Lower lobe of right lung (tissue), 2 donors: ENCODE measurements around the gene FAR1. TPM values are rescaled to one million over a fixed set of nuclear protein-coding genes. Genes with fewer than 3 reads are reported as not detected.
A peak's percentile ranks its signal among the peaks of the same experiment; 100 is the strongest.
"Not testable (repeated sequence)": the region's sequence is repeated elsewhere in the genome, so short reads cannot be mapped to it uniquely, and the experiment has no call there.

Source experiments
- ATAC-seq, 2 donors: fragments of 200-7000 bp; cut with Tn5 transposase; one replicate each; pipeline ENCODE4 v1.9.1; 2020 to 2022; ENCODE audit warnings: mild to moderate bottlenecking in 2 of 2, moderate library complexity in 2 of 2
- DNase-seq: peaks from one replicate; pipeline ENCODE4 v3.0.0-alpha.2; 2020
- H3K27ac ChIP-seq: fragments of 200-600 bp; one replicate; pipeline ENCODE4 v1.8.0; 2022
- H3K27me3 ChIP-seq: fragments of 200-600 bp; one replicate; pipeline ENCODE4 v1.8.0; 2022; ENCODE audit warnings: low read depth
- H3K36me3 ChIP-seq: fragments of 200-600 bp; one replicate; pipeline ENCODE4 v1.8.0; 2022; ENCODE audit warnings: mild to moderate bottlenecking
- H3K4me1 ChIP-seq: fragments of 200-600 bp; one replicate; pipeline ENCODE4 v1.8.0; 2022
- H3K4me3 ChIP-seq: fragments of 200-600 bp; one replicate; pipeline ENCODE4 v1.8.0; 2022; ENCODE audit warnings: mild to moderate bottlenecking
- H3K9me3 ChIP-seq: fragments of 200-600 bp; one replicate; pipeline ENCODE4 v1.8.0; 2022
- intact Hi-C: fragments of 100-400 bp; cut with DNase I; formaldehyde crosslinking; loops from one replicate; pipeline ENCODE4 v1.11.0; 2022
- long read RNA-seq: library from polyadenylated mRNA; unstranded; transcript quantifications from one replicate; pipeline ENCODE4 v2.0.0, GENCODE V29; 2021
- total RNA-seq: library from RNA; stranded (reverse); fragmentation: NEBNext Ultra II Directional; extraction: Animal tissue kit (Norgen Biotek cat#: 25700); gene quantifications from one replicate; pipeline ENCODE4 v1.2.1, GENCODE V29; 2021
- TF ChIP-seq, protein P1 (sequence below): fragments of 200-600 bp; IDR thresholded peaks from one replicate; pipeline ENCODE4 v1.8.0; 2022; ENCODE audit warnings: antibody characterized with exemption, mild to moderate bottlenecking
- donor health status: DM: no; HTN: yes; CAD: no; lungs with severe emphysema.

FAR1 gene, protein sequence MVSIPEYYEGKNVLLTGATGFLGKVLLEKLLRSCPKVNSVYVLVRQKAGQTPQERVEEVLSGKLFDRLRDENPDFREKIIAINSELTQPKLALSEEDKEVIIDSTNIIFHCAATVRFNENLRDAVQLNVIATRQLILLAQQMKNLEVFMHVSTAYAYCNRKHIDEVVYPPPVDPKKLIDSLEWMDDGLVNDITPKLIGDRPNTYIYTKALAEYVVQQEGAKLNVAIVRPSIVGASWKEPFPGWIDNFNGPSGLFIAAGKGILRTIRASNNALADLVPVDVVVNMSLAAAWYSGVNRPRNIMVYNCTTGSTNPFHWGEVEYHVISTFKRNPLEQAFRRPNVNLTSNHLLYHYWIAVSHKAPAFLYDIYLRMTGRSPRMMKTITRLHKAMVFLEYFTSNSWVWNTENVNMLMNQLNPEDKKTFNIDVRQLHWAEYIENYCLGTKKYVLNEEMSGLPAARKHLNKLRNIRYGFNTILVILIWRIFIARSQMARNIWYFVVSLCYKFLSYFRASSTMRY
- 65.3 TPM for total RNA-seq
- long read RNA-seq, full-length matches to known transcripts: 36 of 50 reads
- long read RNA-seq, partial matches to known transcripts: 2 of 50 reads
- long read RNA-seq, other reads (novel, unspliced or antisense): 12 of 50 reads

DNA sequence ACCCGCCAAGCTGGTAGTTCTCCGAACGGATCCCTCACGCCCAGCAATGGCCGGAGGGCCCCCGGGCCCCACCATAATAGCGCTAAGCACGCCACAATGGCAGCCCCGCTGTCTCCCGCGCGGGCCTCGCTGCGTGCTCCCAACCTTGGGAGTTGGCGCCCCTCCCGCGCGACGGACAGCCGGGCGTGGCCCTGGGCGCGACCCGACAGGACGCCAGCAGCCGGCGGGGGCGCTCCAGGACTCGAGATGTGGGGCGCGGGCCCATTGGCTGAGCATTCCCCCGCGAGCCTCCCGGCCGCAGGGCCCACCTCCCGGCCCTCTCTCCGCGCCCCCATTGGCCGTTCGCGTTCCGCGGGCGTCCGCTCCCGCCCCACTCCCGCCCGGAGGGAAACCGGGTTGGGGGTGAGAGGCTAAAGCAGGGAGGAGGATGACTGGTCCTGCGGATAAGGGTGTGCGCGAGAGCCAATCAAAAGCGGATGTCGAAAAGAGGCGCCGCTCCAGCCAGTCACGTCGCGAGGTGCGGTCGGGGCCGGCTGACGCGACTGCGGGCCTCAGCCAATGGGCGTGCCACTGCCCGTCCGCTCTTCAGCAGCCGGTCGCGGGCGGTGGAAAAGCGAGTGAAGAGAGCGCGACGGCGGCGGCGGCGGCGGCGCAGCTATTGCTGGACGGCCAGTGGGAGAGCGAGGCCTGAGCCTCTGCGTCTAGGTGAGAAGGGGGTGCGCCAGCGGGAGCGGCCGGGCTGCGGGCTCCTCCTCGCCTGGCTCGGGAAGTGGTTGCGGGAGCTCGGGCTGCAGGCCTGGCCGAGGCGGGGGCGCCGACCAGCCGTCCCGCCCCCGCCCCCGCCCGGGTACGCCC lies at the start of gene FAR1:
FAR1 (plus strand) TSS at position 567 of the 855 bp plus-strand sequence. CDS start 26,098 bp downstream, outside the sequence.
- Histone ChIP-seq H3K4me3 (peak within 1 kb of the TSS; percentile 94), H3K9me3 (no peaks in the 10 kb centered on the region), H3K36me3 (no peaks in the 10 kb centered on the region), H3K27me3 (no peaks in the 10 kb centered on the region), H3K4me1 (peaks cover 33% of the 10 kb centered on the region), H3K27ac (peak within 1 kb of the TSS; percentile 92)
- intact Hi-C loops: no loop called here
- DNase-seq: peak; percentile 99
- peak; percentile 98 to 99 for ATAC-seq
- TF ChIP-seq, protein P1, sequence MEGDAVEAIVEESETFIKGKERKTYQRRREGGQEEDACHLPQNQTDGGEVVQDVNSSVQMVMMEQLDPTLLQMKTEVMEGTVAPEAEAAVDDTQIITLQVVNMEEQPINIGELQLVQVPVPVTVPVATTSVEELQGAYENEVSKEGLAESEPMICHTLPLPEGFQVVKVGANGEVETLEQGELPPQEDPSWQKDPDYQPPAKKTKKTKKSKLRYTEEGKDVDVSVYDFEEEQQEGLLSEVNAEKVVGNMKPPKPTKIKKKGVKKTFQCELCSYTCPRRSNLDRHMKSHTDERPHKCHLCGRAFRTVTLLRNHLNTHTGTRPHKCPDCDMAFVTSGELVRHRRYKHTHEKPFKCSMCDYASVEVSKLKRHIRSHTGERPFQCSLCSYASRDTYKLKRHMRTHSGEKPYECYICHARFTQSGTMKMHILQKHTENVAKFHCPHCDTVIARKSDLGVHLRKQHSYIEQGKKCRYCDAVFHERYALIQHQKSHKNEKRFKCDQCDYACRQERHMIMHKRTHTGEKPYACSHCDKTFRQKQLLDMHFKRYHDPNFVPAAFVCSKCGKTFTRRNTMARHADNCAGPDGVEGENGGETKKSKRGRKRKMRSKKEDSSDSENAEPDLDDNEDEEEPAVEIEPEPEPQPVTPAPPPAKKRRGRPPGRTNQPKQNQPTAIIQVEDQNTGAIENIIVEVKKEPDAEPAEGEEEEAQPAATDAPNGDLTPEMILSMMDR: peak; percentile 72

DNA sequence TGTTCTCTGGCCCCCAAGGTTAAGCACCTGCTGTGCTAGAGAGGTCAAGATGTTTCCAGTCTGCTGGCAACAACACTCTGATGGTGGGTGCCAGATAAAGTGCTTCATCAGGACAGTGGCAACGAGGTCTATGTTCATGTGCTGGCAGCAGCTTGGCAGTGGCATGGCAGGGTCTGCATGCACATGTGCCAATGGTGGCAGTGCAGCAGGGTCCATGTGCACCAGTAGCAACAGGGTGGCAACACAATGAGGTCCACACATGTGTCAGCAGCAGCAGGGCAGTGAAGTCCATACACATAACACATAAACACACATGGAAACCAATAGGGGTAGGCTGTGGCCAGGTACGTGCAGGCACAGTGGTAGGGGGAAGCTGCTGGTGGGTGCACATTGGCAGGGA lies 48.4 kb upstream of the FAR1 start:
- intact Hi-C loops: no loop called here
- no peak for DNase-seq
- Histone ChIP-seq H3K4me1 (no peaks in the 10 kb centered on the region), H3K4me3 (no peak overlapping the region), H3K27ac (no peak overlapping the region), H3K9me3 (peaks cover 15% of the 10 kb centered on the region), H3K27me3 (no peaks in the 10 kb centered on the region), H3K36me3 (no peaks in the 10 kb centered on the region)
- ATAC-seq: no peak
- TF ChIP-seq, protein P1: no peak

DNA sequence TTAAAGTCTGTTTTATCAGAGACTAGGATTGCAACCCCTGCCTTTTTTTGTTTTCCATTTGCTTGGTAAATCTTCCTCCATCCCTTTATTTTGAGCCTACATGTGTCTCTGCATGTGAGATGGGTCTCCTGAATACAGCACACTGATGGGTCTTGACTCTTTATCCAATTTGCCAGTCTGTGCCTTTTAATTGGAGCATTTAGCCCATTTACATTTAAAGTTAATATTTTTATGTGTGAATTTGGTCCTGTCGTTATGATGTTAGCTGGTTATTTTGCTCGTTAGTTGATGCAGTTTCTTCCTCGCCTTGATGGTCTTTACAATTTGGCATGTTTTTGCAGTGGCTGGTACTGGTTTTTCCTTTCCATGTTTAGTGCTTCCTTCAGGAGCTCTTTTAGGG lies 41.6 kb upstream of the FAR1 start:
- H3K4me1 ChIP-seq, intact Hi-C loops, H3K27ac ChIP-seq, H3K4me3 ChIP-seq, DNase-seq, ATAC-seq, H3K36me3 ChIP-seq, H3K9me3 ChIP-seq, H3K27me3 ChIP-seq: not testable (repeated sequence)

DNA sequence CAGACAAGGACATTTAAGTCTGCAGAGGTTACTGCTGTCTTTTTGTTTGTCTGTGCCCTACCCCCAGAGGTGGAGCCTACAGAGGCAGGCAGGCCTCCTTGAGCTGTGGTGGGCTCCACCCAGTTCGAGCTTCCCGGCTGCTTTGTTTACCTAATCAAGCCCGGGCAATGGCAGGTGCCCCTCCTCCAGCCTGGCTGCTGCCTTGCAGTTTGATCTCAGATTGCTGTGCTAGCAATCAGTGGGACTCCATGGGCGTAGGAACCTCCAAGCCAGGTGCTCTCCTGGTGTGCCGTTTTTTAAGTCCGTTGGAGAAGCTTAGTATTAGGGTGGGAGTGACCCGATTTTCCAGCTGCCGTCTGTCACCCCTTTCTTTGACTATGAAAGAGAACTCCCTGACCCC lies 39.8 kb upstream of the FAR1 start:
- DNase-seq, H3K27ac ChIP-seq, H3K4me3 ChIP-seq, H3K4me1 ChIP-seq, H3K27me3 ChIP-seq, intact Hi-C loops, ATAC-seq, H3K36me3 ChIP-seq, H3K9me3 ChIP-seq: not testable (repeated sequence)

DNA sequence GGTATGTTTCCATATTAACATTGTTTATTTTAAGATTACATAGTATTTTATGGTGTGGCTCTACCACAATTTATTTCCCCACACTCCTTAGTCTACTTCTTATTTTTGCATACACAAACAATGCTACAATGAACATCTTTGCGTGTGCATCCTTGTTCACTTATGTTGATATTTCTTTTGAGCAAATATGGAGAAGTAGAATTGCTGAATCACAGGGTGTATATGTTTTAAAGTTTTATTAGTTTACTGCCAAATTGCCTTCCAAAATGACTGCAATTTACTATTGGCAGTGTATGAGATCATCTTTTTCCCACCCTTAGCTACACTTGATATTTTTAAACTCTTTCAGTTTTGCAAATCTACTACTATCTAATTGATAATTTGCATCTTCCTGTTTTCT lies 38.7 kb upstream of the FAR1 start:
- Histone ChIP-seq H3K4me3 (no peak overlapping the region), H3K27ac (no peak overlapping the region), H3K9me3 (no peaks in the 10 kb centered on the region), H3K27me3 (no peaks in the 10 kb centered on the region), H3K4me1 (no peaks in the 10 kb centered on the region), H3K36me3 (no peaks in the 10 kb centered on the region)
- intact Hi-C loops: no loop called here
- ATAC-seq (no peak), DNase-seq (no peak)
- TF ChIP-seq, protein P1: no peak

- TF ChIP-seq, protein P1: no peak
- Histone ChIP-seq H3K9me3 (no peaks in the 10 kb centered on the region), H3K4me1 (no peaks in the 10 kb centered on the region), H3K27me3 (no peaks in the 10 kb centered on the region), H3K27ac (no peak overlapping the region), H3K4me3 (no peak overlapping the region), H3K36me3 (no peaks in the 10 kb centered on the region)
- intact Hi-C loops: no loop called here
- no peak for ATAC-seq
- DNase-seq: no peak
Measured at GRCh38 chr11:13635290-13635689, 33.2 kb upstream of the FAR1 start.
